ENCODE results near the gene FTO.

DNA sequence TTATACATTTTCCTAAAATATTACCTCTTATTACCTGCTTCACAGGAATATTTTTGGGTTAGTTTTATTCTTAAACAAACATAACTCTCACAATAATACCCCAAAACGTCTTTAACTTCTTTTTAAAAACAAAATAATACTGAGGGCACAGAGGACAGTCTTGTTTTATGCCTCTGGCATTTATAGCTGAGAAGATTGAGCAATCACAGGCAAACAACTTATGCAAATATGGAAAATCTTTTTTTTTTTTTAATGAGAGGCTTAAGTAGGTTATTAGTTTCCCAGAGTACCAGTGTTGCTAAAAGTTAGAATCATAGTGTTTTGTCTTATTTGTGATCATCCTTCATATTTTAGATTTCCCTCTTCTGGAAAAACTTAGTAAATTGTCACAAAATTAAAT is 195.0 kb downstream of the FTO start:
- no peak for TF ChIP-seq EP300 (IDR thresholded peaks at IDR 0.05)
- TF ChIP-seq POLR2A (IDR thresholded peaks at IDR 0.05), result no peak

Data from tibial nerve (tissue), 3 donors.